Colonic mucosa (tissue), 4 donors: Measurements from ENCODE around the gene TMEM87A. TPM values are rescaled to one million over a fixed set of nuclear protein-coding genes. Genes with fewer than 3 reads are reported as not detected.

ENCODE experiments used
- DNase-seq: peaks from one replicate; pipeline ENCODE4 v3.0.0-alpha.2; 2020
- H3K27ac ChIP-seq: fragments of 200-600 bp; one replicate; pipeline ENCODE4 v1.8.0; 2021
- H3K27me3 ChIP-seq: fragments of 200-600 bp; one replicate; pipeline ENCODE4 v1.8.0; 2021
- H3K36me3 ChIP-seq: fragments of 200-600 bp; one replicate; pipeline ENCODE4 v1.8.0; 2021
- H3K4me1 ChIP-seq: fragments of 200-600 bp; one replicate; pipeline ENCODE4 v1.8.0; 2021; ENCODE audit warnings: mild to moderate bottlenecking
- H3K4me3 ChIP-seq: fragments of 200-600 bp; one replicate; pipeline ENCODE4 v1.8.0; 2021
- H3K9ac ChIP-seq, 2 donors: one replicate each; pipeline ENCODE4 v1.7.0; 2013; ENCODE audit warnings: control low read depth in 2 of 2, low read depth in 2 of 2, low read length in 2 of 2
- H3K9me3 ChIP-seq: fragments of 200-600 bp; one replicate; pipeline ENCODE4 v1.8.0; 2021
- CTCF ChIP-seq: fragments of 200-600 bp; IDR thresholded peaks from one replicate; pipeline ENCODE4 v1.8.0; 2022; ENCODE audit warnings: antibody characterized with exemption, mild to moderate bottlenecking
- intact Hi-C: fragments of 100-400 bp; cut with DNase I; formaldehyde crosslinking; loops from one replicate; pipeline ENCODE4 v1.14.1; 2022
- total RNA-seq, 2 donors: library from RNA; stranded (reverse); fragmentation: NEBNext Ultra II Directional in 1 of 2; extraction: Animal tissue kit (Norgen Biotek cat#: 25700) in 1 of 2; gene quantifications; one replicate each; pipeline ENCODE4 v1.2.1, GENCODE V29; 2021
- donor health status: healthy.
- donor health status: DM: no; HTN: no; CAD: no.
- donor health status: DM: no; HTN: no; CAD: no.

TMEM87A gene
- total RNA-seq, 2 donors from 2014 or later, result 65.6 to 115 TPM

- DNase-seq, result no peak
- no peak for TF ChIP-seq CTCF
- H3K27ac ChIP-seq, result no peak overlapping the region
- no peak overlapping the region for H3K9ac ChIP-seq
- H3K9me3 ChIP-seq, result no peaks in the 10 kb centered on the region
- no peak overlapping the region for H3K4me3 ChIP-seq
- H3K4me1 ChIP-seq, result peaks cover 9% of the 10 kb centered on the region
- H3K36me3 ChIP-seq, result no peaks in the 10 kb centered on the region
- intact Hi-C loops, result no loop called here
- no peaks in the 10 kb centered on the region for H3K27me3 ChIP-seq
Measured at GRCh38 chr15:42276762-42277161, 3.5 kb upstream of the TMEM87A start.

- no peak for DNase-seq
- Histone ChIP-seq H3K27ac (peak overlapping the region; percentile 98), H3K9me3 (no peaks in the 10 kb centered on the region), H3K9ac (peak overlapping the region in 1 of 2 donors; percentile 100), H3K36me3 (no peaks in the 10 kb centered on the region), H3K4me3 (peak overlapping the region; percentile 58), H3K4me1 (peaks cover 9% of the 10 kb centered on the region), H3K27me3 (no peaks in the 10 kb centered on the region)
- no peak for TF ChIP-seq CTCF
- intact Hi-C loops, result no loop called here
Measured at GRCh38 chr15:42275780-42276391, 2.7 kb upstream of the TMEM87A start.

- H3K4me3 ChIP-seq, result peak overlapping the region; percentile 58
- TF ChIP-seq CTCF, result no peak
- no peaks in the 10 kb centered on the region for H3K36me3 ChIP-seq
- H3K27me3 ChIP-seq, result no peaks in the 10 kb centered on the region
- H3K27ac ChIP-seq, result peak overlapping the region; percentile 98
- intact Hi-C loops, result no loop called here
- H3K9ac ChIP-seq, result peak overlapping the region; percentile 75 to 100
- peaks cover 9% of the 10 kb centered on the region for H3K4me1 ChIP-seq
- peak; percentile 27 for DNase-seq
- H3K9me3 ChIP-seq, result no peaks in the 10 kb centered on the region
Measured at GRCh38 chr15:42274702-42274989, 1.4 kb upstream of the TMEM87A start.

GRCh38 chr15:42273900-42274701, 868 bp upstream of the TMEM87A start:
- intact Hi-C loops, result no loop called here
- H3K27ac ChIP-seq, result peak overlapping the region; percentile 98

GRCh38 chr15:42270996-42271395, 2.2 kb downstream of the TMEM87A start:
- no peak overlapping the region for H3K4me3 ChIP-seq
- no peaks in the 10 kb centered on the region for H3K36me3 ChIP-seq
- intact Hi-C loops, result no loop called here
- H3K27me3 ChIP-seq, result no peaks in the 10 kb centered on the region
- H3K9me3 ChIP-seq, result no peaks in the 10 kb centered on the region
- DNase-seq, result no peak
- peak overlapping the region in 1 of 2 donors; percentile 70 for H3K9ac ChIP-seq
- H3K4me1 ChIP-seq, result peaks cover 4% of the 10 kb centered on the region
- TF ChIP-seq CTCF, result no peak
- peak overlapping the region; percentile 98 for H3K27ac ChIP-seq

More at GRCh38 chr15:42273900-42274701, 868 bp upstream of the TMEM87A start:
- Histone ChIP-seq H3K36me3 (no peaks in the 10 kb centered on the region), H3K4me1 (peaks cover 9% of the 10 kb centered on the region), H3K9me3 (no peaks in the 10 kb centered on the region), H3K9ac (peak overlapping the region; percentile 75 to 100), H3K27me3 (no peaks in the 10 kb centered on the region), H3K4me3 (peak overlapping the region; percentile 58)
- peak; percentile 82 for DNase-seq
- no peak for TF ChIP-seq CTCF
